ENCODE measurements around the gene TBC1D23.
"Not testable (repeated sequence)": the region's sequence is repeated elsewhere in the genome, so short reads cannot be mapped to it uniquely, and the experiment has no call there.

Gene TBC1D23

DNA sequence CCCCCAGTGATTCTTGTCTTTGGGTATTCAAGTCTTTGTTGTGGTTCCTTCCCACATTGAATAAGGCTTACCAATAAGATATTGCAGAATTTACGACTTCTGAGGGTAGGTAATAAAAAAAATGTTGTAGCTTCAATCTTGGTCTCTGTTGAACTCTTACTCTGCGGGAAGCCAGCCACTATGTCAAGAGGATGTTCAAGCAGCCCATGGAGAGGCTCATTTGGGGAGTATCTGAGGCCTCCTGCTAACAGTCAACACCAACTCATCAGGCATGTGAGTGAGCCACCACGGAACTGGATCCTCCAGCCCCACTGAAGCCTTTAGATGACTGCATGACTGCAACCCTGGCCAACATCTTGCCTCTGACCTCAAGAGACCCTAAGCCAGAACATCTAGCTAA lies 3.2 kb upstream of the TBC1D23 start:
- no peak for DNase-seq (ENCODE audit: low read depth)

DNA sequence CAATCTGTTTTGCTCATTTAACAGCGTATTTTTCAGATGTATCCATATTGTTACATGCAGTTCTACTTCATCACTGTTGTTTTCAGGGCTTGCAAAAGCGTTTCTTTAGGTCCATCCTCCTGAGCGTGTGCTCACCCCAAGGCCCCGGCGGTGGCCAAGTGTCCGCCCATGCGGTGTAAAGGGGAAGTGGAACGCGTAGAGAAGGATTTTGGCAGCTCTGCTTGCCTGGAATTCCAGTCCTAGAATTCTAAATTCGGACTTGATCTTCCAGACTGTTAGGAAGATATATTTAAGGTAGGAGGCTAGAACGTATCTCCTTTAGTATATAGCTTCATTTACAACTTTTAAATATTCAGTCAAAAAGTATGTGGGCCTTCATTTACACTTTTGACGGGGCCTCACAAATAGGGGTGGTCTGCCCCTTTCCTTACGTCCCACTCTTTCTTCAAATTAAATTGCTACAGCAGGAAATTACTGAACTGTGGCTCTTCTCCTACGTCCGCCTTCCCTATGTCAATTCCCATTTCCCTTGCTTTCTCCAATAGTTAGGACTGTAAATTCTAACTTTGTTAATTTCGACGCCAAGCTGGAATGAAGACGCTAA lies 609 bp upstream of the TBC1D23 start:
- DNase-seq (ENCODE audit: low read depth) = no peak

DNA sequence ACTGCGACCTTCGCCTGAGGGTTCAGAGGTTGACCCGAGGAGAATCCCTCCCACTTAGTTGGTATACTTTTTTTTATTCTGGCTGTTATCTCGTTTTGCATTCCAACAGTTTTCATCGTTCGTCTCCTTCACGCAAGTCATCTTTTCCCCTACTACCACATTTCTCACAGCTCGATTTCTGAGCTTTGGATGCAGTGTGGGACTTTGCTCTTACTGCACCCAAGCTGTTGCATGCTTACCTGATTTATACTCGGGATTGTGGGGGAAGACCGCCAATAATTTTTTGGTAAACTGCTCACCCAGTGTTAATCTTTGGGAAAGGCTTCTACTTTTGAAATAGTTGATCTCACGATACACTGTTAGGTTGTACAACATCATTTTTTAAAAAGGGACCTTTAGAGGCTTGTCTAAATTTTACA lies 702 bp downstream of the TBC1D23 start:
- no peak for DNase-seq (ENCODE audit: low read depth)

DNA sequence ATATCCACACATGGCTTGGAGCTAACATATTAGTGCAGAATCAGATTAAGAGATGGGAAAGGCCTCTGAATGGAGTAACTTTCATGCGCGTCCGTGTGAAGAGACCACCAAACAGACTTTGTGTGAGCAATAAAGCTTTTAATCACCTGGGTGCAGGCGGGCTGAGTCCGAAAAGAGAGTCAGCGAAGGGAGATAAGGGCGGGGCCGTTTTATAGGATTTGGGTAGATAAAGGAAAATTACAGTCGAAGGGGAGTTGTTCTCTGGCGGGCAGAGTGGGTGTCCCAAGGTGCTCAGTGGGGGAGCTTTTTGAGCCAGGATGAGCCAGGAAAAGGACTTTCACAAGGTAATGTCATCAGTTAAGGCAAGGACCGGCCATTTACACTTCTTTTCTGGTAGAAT lies 2.1 kb downstream of the TBC1D23 start:
- not testable (repeated sequence) for DNase-seq (ENCODE audit: low read depth)

DNA sequence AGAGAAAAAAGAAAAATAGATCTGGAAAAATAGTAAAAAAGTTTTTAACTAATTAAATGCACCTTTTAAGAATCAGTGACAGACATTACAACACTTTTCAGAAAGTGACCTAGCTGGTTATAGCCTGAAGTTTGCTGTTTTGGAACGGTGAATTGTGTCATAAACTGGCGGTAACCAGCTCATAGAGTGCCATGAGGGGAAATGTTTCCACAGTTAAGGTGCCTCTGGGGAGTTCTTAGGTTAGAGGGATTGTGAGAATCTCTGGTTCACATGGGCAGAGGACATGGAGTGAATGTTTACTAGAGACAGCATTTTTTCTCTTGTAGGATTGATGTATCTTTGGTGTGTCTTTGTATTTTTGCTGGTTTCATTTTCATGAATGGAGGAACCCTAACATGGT lies 2.8 kb downstream of the TBC1D23 start:
- no peak for DNase-seq (ENCODE audit: low read depth)

DNA sequence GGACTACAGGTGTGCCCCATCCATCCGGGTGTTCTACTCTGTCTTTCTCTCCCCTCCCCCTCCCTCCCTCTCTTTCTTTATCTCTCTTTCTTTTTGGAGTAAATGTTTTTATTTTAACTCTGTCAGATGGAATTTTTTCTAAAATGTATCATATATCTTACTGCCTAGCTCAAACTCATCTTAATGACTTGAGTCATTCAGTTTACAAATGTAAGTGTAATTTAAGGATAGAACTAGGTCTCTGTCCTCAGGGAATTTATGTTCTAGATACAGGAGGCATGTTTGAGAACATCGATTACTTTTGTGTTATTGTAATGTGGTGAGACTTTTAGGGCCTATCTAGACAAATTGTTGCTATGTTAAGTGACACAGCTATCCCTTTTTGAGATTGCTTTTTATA lies 3.5 kb downstream of the TBC1D23 start:
- DNase-seq (ENCODE audit: low read depth) = no peak

DNA sequence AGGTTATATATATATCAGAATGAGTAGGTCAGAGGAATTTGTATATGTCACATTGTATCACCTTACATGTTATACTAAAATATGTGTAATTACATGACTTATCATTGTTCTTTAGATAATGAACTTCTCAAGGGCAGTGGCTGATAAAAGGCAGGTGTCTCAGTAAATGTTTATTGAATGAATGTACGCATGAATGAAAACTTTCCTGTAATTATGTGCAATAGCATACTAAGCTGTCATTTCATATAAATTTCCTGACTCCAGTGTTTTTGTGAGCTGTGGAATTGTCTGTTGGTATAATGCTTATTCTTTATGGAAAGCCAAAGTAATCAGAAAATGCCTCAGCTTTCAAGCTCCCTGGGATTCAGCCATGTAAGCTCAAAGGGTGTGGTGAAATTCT lies 4.2 kb downstream of the TBC1D23 start:
- DNase-seq (ENCODE audit: low read depth) = no peak

DNA sequence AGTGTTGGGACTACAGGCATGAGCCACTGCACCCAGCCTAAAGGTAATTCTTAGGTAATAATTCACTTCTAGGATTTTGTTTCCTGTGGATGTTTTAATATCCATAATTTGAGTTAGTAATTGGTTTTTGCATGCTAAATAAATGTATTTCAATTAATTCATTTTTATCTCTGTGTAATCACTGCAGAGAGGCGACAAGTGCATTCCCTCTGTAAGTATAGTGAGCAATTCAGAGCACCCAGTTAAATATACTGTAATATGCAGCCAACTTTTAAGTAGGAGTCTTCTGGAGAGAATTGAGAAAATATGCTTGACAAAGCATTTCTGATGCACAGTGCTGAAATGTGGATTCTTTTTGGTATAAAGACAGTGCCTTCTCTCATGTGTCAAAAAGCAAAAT lies 5.7 kb downstream of the TBC1D23 start:
- DNase-seq (ENCODE audit: low read depth) = no peak

DNA sequence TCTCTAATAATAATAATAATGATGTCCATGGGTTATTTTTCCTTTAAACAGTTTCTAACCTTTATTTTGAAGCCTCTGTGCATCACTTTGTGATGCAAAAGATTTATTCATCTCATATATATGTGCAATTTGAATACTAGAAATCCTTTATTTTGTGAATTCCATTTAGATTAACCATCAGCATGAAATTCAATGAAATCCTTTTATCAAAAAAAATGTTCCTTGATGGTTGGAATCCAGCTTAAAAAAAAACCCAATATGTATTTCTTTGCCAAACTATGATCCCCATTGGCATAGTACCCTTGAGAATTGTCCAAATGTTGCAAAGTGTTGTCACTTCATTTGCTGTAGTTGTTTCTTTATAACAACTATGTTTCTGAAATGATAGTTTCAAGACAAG lies 7.4 kb downstream of the TBC1D23 start:
- DNase-seq (ENCODE audit: low read depth) = no peak

DNA sequence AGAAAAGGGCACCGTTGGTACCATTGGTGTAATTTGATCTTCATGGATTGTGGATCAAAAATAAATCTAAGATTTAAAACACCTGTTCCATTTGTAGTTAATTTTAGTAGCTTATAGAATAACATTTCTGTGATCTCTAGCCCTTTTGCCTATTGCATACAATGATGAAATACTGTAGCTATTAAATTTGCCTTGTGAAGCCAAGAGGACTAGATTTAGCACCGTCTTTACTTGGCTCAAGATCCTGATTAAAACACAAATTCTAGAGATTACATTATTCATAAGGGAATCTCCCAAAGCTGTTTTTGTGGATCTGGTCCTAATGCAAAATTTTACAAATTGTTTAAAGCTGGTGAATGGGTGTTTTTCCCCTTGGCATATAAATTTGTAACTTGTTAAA lies 8.2 kb downstream of the TBC1D23 start:
- no peak for DNase-seq (ENCODE audit: low read depth)

DNA sequence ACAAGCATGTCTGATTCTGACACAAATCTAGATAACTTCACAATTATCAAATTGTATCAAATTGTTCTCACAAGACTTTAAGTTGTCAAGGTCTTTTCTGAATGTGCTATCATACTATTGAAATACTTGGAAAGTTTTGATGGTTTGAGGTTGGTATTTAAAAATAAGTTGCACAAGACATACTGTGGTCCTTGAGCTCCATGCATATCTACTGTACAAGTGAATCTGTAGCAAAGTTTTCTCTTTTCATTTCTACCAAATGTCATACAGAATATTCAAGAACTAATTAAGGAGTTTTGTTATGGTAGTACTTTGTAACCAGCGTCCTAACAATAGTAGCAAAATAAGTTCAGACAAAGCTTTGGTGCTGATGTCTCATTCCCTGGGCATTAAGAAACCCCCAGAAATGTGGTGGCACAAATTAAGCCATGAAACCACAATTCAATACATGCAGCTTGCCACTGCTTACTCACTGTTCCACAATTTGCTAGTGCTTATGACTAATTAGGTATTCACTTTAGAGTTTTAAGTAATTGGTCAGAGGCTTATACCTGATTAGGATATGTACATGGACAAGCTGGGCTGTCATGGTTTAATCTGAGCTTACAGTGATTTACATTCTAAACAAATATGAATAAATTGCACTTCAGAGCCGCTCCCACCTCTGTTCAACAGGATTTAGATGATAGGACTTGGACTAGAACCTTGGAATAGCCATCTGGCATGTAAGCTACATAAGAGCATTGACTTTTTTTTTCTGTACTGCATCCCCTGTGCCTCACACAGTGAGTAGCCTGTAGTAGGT lies 8.8 kb downstream of the TBC1D23 start:
- DNase-seq (ENCODE audit: low read depth) = no peak

DNA sequence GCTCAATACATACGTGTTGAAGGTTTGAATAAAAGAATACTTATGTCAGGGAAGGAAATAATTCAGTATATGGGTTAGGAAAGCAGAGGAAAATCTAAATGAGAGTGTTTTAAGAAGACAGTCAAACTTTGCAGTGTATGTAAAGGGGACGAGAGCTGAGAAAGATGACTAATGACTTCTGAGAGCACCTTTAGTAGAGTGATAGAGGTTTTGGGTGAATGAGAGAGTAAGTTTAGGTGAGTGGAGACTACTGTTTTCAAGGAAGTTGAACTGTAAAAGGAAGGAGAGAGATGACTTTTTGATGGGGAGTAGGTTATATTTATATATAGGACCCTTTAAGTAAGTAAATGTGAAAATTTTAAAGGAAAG lies 9.4 kb downstream of the TBC1D23 start:
- DNase-seq (ENCODE audit: low read depth) = no peak

DNA sequence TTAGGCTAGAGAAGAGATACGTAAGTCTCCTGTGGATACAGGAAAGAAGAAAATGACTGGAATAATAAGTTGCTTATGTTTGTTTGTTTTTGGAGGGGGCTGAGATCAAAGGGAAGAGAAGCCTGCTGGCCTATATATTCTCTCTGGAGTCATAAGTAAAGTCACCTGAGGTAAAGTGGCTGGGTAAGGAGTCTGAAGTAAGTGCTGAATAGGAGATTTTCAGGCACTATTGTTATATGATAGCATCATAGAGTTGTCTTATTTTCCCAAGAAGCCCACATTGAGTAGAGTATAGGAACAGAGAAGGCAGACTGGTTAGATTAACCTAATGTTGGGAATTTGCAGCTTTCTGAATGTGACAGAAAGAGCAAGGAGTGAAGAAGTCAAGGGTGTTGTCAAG lies 10.7 kb downstream of the TBC1D23 start:
- no peak for DNase-seq (ENCODE audit: low read depth)

DNA sequence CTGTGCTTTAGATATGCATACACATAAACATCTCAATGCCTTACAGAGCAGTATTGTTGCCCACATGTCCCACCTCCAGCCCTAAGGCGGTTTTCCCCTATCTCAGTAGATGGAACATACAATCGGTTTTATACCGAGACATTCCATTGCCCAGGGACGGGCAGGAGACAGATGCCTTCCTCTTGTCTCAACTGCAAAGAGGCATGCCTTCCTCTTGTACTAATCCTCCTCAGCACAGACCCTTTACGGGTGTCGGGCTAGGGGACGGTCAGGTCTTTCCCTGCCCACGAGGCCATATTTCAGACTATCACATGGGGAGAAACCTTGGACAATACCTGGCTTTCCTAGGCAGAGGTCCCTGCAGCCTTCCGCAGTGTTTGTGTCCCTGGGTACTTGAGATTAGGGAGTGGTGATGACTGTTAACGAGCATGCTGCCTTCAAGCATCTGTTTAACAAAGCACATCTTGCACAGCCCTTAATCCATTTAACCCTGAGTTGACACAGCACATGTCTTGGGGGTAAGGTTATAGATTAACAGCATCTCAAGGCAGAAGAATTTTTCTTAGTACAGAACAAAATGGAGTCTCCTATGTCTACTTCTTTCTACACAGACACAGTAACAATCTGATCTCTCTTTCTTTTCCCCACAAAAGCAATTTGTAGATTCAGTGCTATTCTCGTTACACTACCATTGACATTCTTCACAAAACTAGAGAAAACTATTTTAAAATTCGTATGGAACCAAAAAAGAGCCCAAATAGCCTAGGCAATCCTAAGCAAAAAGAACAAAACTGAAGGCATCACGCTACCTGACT lies 12.2 kb downstream of the TBC1D23 start:
- not testable (repeated sequence) for DNase-seq (ENCODE audit: low read depth)

DNA sequence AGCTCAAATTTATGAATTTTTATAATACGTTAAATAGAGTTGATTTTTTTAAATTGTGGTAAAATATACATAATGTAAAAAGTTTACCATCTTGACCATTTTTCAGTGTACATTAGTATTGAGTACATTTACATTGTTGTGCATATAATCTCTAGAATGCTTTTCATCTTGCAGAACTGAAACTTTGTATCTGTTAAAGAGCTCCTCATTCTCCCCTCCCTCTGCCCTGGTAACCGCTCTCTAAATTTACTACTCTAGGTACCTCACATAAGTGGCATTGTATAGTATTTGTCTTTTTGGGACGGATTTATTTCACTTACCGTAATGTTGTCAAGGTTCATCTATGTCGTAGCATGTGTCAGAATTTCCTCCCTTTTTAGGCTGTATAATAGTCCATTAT lies 13.6 kb downstream of the TBC1D23 start:
- no peak for DNase-seq (ENCODE audit: low read depth)

DNA sequence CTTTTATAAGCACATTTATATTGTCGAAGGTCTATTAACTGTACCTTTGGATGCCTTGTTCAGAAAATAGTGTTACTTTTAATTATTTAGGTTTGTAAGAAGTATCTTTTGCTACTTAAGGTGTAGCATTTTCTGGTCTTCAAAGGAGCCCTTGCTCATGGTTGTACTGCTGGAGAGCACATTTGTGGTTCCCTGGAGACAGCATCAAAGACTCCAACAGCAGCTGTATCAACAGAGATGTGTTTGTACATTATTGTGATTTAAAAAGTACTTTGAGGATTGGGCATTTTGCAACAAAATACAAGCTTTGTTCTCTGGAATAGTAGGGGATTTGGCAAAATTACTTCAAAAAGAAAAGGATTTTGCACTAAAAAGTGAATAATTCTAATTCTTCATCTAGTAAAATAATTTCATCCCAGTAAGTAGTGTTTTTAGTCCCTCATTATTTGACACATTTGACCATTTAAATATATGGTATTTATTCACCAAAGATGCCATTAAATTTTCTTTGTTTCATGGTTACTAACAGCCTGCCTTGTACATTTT lies 16.5 kb downstream of the TBC1D23 start:
- DNase-seq (ENCODE audit: low read depth) = no peak

DNA sequence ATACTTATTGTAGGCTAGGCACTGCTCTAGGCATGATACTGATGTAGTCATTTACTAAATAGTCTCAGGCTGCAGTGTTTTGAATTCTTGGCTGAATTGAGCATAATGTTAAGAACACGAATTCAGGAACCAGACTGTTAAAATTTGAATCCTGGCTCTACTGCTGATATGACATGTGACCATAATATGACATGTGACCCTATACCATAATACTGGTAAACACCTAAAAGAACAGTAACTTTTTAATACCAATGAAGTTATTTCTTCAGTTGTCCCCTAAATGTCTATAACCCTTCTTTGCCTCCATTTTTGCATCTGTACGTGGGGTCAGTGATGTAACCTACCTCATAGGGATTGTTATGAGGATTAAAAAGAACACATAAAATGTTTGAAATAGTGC lies 18.1 kb downstream of the TBC1D23 start:
- DNase-seq (ENCODE audit: low read depth) = no peak

DNA sequence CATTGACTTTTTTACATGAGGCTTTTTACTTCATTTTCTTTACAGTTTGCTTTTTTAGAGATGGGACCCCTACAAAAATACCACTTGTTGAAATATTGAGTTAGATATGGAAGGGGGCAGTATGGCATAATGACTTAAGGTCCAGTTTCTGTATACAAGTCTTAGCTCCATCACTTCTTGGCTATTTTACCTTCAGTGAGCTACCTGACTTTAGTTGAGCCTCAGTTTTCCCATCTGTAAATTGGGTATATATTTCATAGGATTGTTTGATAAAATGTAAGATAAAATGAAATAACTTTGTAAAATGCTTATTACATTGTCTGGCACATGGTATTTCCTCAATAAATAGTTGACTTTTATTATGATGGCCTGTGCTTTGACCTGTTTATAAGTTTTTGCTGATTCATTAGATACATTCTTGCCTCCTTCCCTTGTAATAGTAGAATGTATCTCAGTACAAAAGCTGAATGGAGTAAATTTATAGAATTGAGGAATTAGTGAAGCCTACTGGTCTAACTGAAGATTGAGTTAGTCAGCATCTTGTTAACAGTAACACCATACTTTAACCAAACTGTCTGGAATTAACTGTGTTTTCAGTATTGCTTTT lies 27.6 kb downstream of the TBC1D23 start:
- no peak for DNase-seq (ENCODE audit: low read depth)

DNA sequence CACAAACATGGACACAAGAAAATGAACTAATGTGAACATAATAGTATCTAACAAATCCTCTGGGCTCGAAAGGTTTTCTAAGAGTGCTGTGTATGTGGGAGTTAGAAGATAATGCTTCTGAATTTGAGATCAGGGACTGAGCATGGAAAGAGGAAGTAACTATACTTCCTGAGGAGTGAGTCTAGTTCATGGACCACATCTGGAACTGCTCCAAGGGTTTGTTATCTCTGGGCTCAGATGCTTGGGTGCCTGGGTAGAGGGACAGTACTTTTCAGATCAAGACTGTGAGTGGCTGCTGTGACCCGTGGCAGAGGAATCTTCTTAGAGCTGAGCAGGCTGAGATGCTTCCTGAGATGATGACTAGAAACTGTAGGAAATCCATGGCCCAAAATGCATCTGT lies 28.5 kb downstream of the TBC1D23 start:
- DNase-seq (ENCODE audit: low read depth) = no peak

DNA sequence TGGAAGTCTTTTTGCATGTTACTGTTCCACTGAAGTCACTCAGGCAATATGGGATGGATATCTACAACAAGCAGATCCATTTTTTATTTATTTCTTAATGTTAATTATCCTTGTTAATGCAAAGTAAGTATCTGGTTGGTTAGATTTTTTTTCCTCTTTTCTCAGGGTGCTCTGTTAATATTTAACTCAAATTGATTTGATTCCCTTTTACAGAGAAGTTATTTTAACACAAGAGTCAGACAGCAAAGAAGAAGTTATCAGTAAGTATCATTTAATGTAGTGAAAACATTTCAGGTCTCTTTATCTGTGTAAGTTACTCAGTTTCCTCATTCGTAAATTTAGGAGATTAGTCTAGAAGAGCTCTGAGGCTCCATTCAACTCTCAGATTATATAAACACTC lies 34.3 kb downstream of the TBC1D23 start:
- no peak for DNase-seq (ENCODE audit: low read depth)

DNA sequence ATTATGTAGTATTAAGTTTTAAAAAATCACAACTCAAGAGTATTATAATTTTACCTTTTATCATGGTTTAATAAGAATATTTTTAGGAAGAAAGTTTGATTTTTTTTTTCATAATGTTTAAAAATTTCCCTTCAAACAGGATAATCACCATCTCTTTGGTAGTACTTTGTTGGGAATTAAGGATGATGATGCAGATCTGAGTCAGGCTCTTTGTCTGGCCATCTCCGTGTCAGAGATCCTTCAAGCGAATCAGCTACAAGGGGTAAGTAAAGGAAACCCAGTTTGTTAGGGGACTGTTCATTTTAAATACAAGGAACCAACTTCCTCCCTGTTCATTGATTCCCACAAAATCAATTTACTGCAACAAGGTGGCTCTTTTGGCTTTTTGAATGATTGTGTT lies 37.0 kb downstream of the TBC1D23 start:
- no peak for DNase-seq (ENCODE audit: low read depth)

DNA sequence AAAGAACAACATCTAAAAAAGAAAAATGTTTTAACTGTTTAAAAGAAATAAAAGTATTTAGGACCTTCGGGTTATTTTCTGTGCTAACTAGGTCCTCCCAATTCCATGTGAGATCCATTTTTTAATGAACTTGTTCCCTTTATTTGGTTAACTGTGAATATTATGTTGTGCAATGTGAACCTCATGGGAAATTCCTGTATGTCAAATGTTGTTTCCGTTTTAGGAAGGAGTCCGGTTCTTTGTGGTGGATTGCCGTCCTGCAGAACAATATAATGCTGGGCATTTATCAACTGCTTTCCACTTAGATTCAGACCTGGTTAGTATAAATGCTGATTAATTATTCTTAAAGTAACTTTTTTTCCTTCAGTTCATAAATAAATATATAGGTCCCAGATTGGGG lies 38.2 kb downstream of the TBC1D23 start:
- no peak for DNase-seq (ENCODE audit: low read depth)

DNA sequence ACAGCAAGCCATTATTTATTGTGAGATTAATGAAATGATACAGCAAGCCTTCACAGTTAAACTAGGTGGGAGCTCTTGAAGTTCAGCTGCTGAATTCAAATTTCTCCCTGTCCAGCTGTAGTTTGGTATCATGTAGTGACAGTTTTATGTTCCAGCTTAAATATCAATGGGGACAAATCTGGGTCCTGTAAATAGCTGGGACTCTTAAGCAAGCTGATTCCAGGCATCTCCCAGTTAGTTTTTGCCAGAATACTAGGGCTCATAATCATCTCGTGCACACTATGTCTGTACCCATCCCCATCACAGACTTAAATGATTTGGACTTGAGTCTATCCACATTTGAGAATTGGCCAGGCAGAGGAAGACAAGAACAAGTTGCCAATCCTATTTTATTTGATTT lies 45.9 kb downstream of the TBC1D23 start:
- no peak for DNase-seq (ENCODE audit: low read depth)
